ENCODE results near the gene RPS16. TPM values are rescaled to one million over a fixed set of nuclear protein-coding genes. Genes with fewer than 3 reads are reported as not detected.

The RPS16 gene
- total and polyA plus RNA-seq, 9 of the 15 experiments (the other 6 are each of a cell fraction or from before 2014, with no cell fraction given) = 82.6 to 3,671 (median 2,204) TPM

- no peak for TF ChIP-seq FOS (IDR thresholded peaks at IDR 0.05; ENCODE audit: extremely low read depth, insufficient read length)
- TF ChIP-seq ERF (CRISPR knock-in tag; IDR thresholded peaks at IDR 0.05) = peak; percentile 81
- TF ChIP-seq BCOR (IDR thresholded peaks at IDR 0.05) = peak; percentile 73
- no peak for TF ChIP-seq ZNF436 (CRISPR knock-in tag; IDR thresholded peaks at IDR 0.05)
- TF ChIP-seq UBTF (IDR thresholded peaks at IDR 0.05; ENCODE audit: borderline replicate concordance in 1 of 2, low read depth in 2 of 2, low read length in 2 of 2) = 0 out of 4 replicates have a peak, but pooled peaks of 1 of the 2 experiments have one; percentile 51
- no peak for TF ChIP-seq ZC3H8 (IDR thresholded peaks at IDR 0.05)
- TF ChIP-seq RBM39 (optimal IDR thresholded peaks at IDR 0.05; ENCODE audit: low read depth, low read length) = peak; percentile 64
- TF ChIP-seq ZFP30 (CRISPR knock-in tag; IDR thresholded peaks at IDR 0.05; ENCODE audit: borderline replicate concordance) = no peak
- TF ChIP-seq SMARCA5 (IDR thresholded peaks at IDR 0.05) = peak; percentile 80
- TF ChIP-seq SIX5 (IDR thresholded peaks at IDR 0.05; ENCODE audit: borderline replicate concordance in 1 of 2, insufficient read depth in 1 of 2, low read depth in 1 of 2, low read length in 2 of 2) = no peak
- TF ChIP-seq REST (IDR thresholded peaks at IDR 0.05; ENCODE audit: borderline replicate concordance) = no peak
- TF ChIP-seq REST (CRISPR knock-in tag; IDR thresholded peaks at IDR 0.05; ENCODE audit: low read depth) = peak; percentile 72; the same call in 1 of the 2 replicates
- no peak; the same call in 1 of the 2 replicates for TF ChIP-seq PML (IDR thresholded peaks at IDR 0.05; ENCODE audit: low read length)
- no peak for TF ChIP-seq GABPB2 (CRISPR knock-in tag; conservative IDR thresholded peaks at IDR 0.05)
- TF ChIP-seq NFXL1 (CRISPR knock-in tag; IDR thresholded peaks at IDR 0.05) = no peak
- no peak for TF ChIP-seq USF1 (CRISPR knock-in tag; IDR thresholded peaks at IDR 0.05)
- TF ChIP-seq BRD4 (IDR thresholded peaks at IDR 0.05) = no peak
- no peak for TF ChIP-seq ZNF146 (CRISPR knock-in tag; IDR thresholded peaks at IDR 0.05; ENCODE audit: unreplicated experiment)
- no peak for TF ChIP-seq ZNF354B (CRISPR knock-in tag; IDR thresholded peaks at IDR 0.05)
Observed at GRCh38 chr19:39410017-39410830, 25.5 kb downstream of the RPS16 start (continued).

All from K562 (cell line).